Measurements from ENCODE around the gene AP5Z1.

The AP5Z1 gene

GRCh38 chr7:4759211-4759610 lies 16.2 kb upstream of the AP5Z1 start:
- H3K4me3 ChIP-seq (replicated peaks; ENCODE audit: low read depth, low read length), result no peak overlapping the region
- TF ChIP-seq, protein P1, sequence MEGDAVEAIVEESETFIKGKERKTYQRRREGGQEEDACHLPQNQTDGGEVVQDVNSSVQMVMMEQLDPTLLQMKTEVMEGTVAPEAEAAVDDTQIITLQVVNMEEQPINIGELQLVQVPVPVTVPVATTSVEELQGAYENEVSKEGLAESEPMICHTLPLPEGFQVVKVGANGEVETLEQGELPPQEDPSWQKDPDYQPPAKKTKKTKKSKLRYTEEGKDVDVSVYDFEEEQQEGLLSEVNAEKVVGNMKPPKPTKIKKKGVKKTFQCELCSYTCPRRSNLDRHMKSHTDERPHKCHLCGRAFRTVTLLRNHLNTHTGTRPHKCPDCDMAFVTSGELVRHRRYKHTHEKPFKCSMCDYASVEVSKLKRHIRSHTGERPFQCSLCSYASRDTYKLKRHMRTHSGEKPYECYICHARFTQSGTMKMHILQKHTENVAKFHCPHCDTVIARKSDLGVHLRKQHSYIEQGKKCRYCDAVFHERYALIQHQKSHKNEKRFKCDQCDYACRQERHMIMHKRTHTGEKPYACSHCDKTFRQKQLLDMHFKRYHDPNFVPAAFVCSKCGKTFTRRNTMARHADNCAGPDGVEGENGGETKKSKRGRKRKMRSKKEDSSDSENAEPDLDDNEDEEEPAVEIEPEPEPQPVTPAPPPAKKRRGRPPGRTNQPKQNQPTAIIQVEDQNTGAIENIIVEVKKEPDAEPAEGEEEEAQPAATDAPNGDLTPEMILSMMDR (IDR thresholded peaks at IDR 0.05; ENCODE audit: insufficient read depth, low read length, poor library complexity, severe bottlenecking), result no peak
- H3K27me3 ChIP-seq (replicated peaks; ENCODE audit: control insufficient read depth, insufficient read depth, low read length), result no peaks in the 10 kb centered on the region
- no peak for DNase-seq (ENCODE audit: extremely low read depth, insufficient read length)
- H3K36me3 ChIP-seq (ENCODE audit: control insufficient read depth, insufficient read depth, low read length), result peaks cover 32% of the 10 kb centered on the region

DNA sequence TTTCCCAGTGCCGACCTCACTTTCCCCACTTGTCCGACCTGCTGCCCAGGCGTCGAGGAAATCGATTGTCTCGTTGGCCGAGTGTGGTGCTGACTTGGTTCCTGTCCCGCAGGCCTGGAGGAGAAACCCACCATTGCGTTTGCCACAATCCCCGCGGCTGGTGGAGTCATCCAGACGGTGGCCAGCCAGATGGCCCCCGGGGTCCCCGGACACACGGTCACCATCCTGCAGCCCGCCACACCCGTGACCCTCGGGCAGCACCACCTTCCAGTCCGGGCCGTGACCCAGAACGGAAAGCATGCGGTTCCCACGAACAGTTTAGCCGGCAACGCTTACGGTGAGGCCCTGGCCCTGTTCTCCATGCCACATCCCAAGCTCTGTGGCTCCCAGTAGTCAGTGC lies 14.5 kb upstream of the AP5Z1 start:
- TF ChIP-seq, protein P1 (IDR thresholded peaks at IDR 0.05; ENCODE audit: insufficient read depth, low read length, poor library complexity, severe bottlenecking), result no peak
- Histone ChIP-seq H3K4me3 (replicated peaks; ENCODE audit: low read depth, low read length) (no peak overlapping the region), H3K27me3 (replicated peaks; ENCODE audit: control insufficient read depth, insufficient read depth, low read length) (no peaks in the 10 kb centered on the region), H3K36me3 (ENCODE audit: control insufficient read depth, insufficient read depth, low read length) (peaks cover 29% of the 10 kb centered on the region)
- DNase-seq (ENCODE audit: extremely low read depth, insufficient read length), result no peak

- TF ChIP-seq, protein P1 (IDR thresholded peaks at IDR 0.05; ENCODE audit: insufficient read depth, low read length, poor library complexity, severe bottlenecking), result no peak
- Histone ChIP-seq H3K4me3 (replicated peaks; ENCODE audit: low read depth, low read length) (no peak overlapping the region), H3K36me3 (ENCODE audit: control insufficient read depth, insufficient read depth, low read length) (peaks cover 24% of the 10 kb centered on the region), H3K27me3 (replicated peaks; ENCODE audit: control insufficient read depth, insufficient read depth, low read length) (no peaks in the 10 kb centered on the region)
- no peak for DNase-seq (ENCODE audit: extremely low read depth, insufficient read length)
These were observed 13.0 kb upstream of the AP5Z1 start for GRCh38 chr7:4762121-4763055.

GRCh38 chr7:4763091-4763793 lies 12.2 kb upstream of the AP5Z1 start:
- Histone ChIP-seq H3K4me3 (replicated peaks; ENCODE audit: low read depth, low read length) (no peak overlapping the region), H3K27me3 (replicated peaks; ENCODE audit: control insufficient read depth, insufficient read depth, low read length) (no peaks in the 10 kb centered on the region), H3K36me3 (ENCODE audit: control insufficient read depth, insufficient read depth, low read length) (peaks cover 24% of the 10 kb centered on the region)
- DNase-seq (ENCODE audit: extremely low read depth, insufficient read length), result no peak
- TF ChIP-seq, protein P1 (IDR thresholded peaks at IDR 0.05; ENCODE audit: insufficient read depth, low read length, poor library complexity, severe bottlenecking), result no peak

- Histone ChIP-seq H3K4me3 (replicated peaks; ENCODE audit: low read depth, low read length) (no peak overlapping the region), H3K27me3 (replicated peaks; ENCODE audit: control insufficient read depth, insufficient read depth, low read length) (no peaks in the 10 kb centered on the region), H3K36me3 (ENCODE audit: control insufficient read depth, insufficient read depth, low read length) (peaks cover 24% of the 10 kb centered on the region)
- no peak for DNase-seq (ENCODE audit: extremely low read depth, insufficient read length)
- TF ChIP-seq, protein P1 (IDR thresholded peaks at IDR 0.05; ENCODE audit: insufficient read depth, low read length, poor library complexity, severe bottlenecking), result no peak
These were observed 11.6 kb upstream of the AP5Z1 start for GRCh38 chr7:4763794-4764185.
